ENCODE measurements around the gene KBTBD12.

KBTBD12 gene

DNA sequence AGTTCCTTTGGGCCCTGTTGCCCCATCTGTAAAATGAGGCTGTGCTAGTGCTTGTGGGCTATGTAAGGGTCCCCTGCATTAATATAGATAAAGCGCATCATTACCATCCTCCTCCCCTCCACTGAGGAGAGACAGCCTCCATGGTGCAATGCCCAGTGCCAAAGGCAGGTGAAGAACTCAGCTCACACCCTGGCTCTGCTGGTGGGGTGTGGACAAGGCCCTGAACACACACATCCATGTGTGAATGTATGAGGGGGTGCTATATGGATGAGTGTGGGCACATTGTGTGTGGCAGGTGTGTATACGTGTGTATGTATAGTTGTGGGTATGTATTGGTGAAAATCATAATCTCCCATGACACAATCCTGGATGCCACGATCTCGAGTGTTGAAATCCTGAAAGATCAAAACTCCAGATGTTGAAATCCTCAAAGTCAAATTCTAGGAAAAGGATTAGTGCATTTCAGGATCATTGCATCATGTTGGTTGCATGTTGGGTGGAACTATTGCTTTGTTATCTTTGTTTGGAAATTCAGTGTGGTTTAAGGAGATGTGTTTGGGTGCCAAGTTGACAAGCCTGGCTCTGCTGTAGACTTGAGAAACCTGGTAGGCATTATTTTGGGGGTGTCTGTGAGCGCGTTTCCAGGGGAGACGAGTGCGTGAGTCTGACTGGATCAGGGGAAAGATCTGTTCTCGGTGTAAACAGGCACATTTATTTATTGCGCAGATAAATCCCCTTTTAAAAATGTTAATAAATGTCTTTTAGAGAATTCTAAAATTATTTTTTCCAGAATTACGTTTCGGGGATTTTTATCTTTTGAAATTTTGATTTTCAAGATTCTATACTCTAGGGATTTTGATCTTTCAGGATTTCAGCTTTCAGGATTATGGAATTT, 95.2 kb downstream of the KBTBD12 start:
- FAIRE-seq (no peak), DNase-seq (ENCODE audit: insufficient read length, low spot score) (no peak)

GRCh38 chr3:128011140-128011539, 96.1 kb downstream of the KBTBD12 start:
- FAIRE-seq = no peak
- peak; percentile 75 for DNase-seq (ENCODE audit: insufficient read length, low spot score)

GRCh38 chr3:128012050-128012449, 97.0 kb downstream of the KBTBD12 start:
- no peak for FAIRE-seq
- no peak for DNase-seq (ENCODE audit: insufficient read length, low spot score)

DNA sequence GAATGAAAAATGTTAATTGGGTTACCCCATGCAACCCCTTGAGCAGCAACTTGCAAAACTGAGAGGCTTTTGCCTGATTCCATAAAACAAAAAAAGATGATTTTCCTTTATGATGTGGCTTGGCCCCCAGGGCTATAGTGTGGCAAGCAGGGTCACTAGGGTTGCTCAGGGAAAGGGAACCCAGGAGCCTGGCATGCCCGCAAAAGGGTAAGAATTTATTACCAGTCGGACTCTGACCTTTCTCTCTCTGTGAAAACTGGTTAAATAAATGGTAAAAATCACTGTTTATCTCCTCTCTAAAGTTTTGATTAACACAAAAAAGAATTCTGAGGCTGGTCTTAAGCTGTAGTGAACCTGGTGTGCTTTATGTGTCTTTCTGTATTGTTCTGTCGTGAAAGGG, 99.5 kb downstream of the KBTBD12 start:
- DNase-seq (ENCODE audit: insufficient read length, low spot score) (no peak), FAIRE-seq (no peak)

GRCh38 chr3:128016502-128016901, 101.5 kb downstream of the KBTBD12 start:
- DNase-seq (ENCODE audit: insufficient read length, low spot score) (no peak), FAIRE-seq (no peak)

DNA sequence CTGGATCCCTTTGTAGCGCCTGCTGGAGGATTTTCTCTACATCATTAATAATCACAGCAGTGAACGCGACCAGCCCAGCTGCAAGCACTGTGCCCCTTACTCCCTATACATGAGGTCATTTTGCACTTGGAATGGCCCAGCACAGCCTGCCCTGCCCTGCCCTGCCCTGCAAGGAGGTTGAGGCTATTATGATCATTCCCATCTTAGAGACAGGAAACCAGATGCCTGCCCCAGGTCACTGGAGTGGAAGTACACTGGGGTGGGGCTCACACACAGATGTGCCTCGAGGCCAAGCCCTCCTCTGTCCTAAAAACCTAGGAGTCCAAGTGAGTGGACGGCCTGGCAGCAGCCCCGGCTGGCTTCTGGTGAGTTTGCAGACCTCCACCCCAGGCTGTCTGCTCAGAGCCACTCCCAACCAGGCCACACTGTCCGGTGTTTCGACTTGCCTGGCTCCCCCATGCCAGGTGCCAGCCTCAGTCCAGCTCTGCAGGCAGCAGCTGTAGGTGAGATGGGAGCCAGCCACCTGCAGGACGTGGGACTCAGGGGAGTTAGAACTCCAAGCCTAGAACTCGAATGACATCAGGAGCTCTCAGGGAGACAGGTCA, 106.8 kb downstream of the KBTBD12 start:
- FAIRE-seq = no peak

GRCh38 chr3:128033102-128033501, 118.1 kb downstream of the KBTBD12 start:
- FAIRE-seq (no peak), DNase-seq (ENCODE audit: insufficient read length, low spot score) (no peak)

More for the DNA sequence above, 106.8 kb downstream of the KBTBD12 start:
- no peak for DNase-seq (ENCODE audit: insufficient read length, low spot score)

DNA sequence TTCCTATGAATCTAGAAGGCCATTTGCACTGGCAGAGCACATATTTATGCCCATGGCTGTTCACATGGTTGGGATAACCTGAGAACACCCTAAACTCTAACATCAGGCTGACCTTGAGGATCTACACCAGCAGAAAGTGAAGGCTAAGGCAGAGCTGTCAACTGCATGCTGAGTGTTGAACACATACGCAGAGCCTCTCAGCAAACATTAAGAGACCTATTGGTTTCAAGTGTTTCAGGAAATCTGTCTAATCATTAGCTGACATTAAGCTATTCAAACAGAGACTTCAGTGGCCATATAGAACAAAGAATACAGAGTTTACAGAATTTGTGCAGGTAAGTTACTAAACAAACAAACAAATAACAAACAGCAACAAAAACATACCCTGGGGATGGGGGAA, 121.1 kb downstream of the KBTBD12 start:
- no peak for FAIRE-seq

More for the DNA sequence above, 121.1 kb downstream of the KBTBD12 start:
- DNase-seq (ENCODE audit: insufficient read length, low spot score) = no peak
